IPS-20b (cell line): Measurements from ENCODE around the gene NDUFAF3.

ENCODE experiments used
- H3K27ac ChIP-seq: one replicate; pipeline ENCODE4 v1.5.1; 2013; ENCODE audit warnings: low read length
- H3K27me3 ChIP-seq: 2 replicates; pipeline ENCODE4 v1.6.1; 2013; ENCODE audit warnings: mild to moderate bottlenecking, low read length, inconsistent platforms; ENCODE audit not compliant: insufficient read depth
- H3K36me3 ChIP-seq: 2 replicates; pipeline ENCODE4 v1.6.1; 2013; ENCODE audit warnings: low read depth, mild to moderate bottlenecking, inconsistent platforms, low read length, moderate library complexity; ENCODE audit not compliant: insufficient read depth
- H3K4me1 ChIP-seq: 2 replicates; pipeline ENCODE4 v1.6.1; 2013; ENCODE audit warnings: mild to moderate bottlenecking, control low read depth, inconsistent platforms, low read length, moderate library complexity; ENCODE audit not compliant: insufficient read depth
- H3K4me3 ChIP-seq: 2 replicates; pipeline ENCODE4 v1.5.1; 2013; ENCODE audit warnings: mild to moderate bottlenecking, low read length, inconsistent platforms
- H3K9ac ChIP-seq: 2 replicates; pipeline ENCODE4 v1.6.1; 2013; ENCODE audit warnings: low read depth, mild to moderate bottlenecking, inconsistent platforms, low read length, moderate library complexity
- H3K9me3 ChIP-seq: 2 replicates; pipeline ENCODE4 v1.6.1; 2013; ENCODE audit warnings: mild to moderate bottlenecking, low read depth, low read length, inconsistent platforms; ENCODE audit not compliant: insufficient read depth

The NDUFAF3 gene

DNA sequence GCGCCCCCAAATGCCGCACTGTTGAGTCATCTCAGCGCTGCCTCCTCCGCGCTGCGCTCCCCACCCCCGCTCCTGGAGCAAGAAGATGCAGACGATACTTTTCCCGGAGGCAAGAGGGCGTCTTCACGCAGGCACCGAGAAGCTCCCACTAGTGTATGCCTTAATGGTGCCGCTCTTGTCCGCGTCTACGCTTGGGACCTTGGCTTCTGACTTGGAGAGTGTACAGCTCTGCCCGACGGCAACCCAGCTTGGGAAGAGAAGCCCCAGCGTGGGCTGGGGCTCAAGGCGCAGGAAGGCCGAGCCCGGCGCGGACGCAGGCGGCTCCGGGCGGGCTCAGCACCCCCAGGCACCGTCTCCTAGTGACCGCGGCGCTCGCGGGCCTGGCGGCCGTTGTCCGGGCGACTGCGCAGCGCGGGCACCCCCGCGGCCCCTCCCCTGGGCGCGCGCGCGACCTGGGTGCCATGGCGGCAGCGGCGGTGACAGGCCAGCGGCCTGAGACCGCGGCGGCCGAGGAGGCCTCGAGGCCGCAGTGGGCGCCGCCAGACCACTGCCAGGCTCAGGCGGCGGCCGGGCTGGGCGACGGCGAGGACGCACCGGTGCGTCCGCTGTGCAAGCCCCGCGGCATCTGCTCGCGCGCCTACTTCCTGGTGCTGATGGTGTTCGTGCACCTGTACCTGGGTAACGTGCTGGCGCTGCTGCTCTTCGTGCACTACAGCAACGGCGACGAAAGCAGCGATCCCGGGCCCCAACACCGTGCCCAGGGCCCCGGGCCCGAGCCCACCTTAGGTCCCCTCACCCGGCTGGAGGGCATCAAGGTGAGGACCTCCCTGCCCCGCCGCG lies 31.9 kb upstream of the NDUFAF3 start, which contains the start of gene P4HTM:
Gene P4HTM, plus strand, starts transcription at position 446 of the 840 bp plus-strand sequence. Its CDS starts 16 bp downstream, at position 462.
- peak within 1 kb of the TSS; percentile 78 for H3K27ac ChIP-seq

DNA sequence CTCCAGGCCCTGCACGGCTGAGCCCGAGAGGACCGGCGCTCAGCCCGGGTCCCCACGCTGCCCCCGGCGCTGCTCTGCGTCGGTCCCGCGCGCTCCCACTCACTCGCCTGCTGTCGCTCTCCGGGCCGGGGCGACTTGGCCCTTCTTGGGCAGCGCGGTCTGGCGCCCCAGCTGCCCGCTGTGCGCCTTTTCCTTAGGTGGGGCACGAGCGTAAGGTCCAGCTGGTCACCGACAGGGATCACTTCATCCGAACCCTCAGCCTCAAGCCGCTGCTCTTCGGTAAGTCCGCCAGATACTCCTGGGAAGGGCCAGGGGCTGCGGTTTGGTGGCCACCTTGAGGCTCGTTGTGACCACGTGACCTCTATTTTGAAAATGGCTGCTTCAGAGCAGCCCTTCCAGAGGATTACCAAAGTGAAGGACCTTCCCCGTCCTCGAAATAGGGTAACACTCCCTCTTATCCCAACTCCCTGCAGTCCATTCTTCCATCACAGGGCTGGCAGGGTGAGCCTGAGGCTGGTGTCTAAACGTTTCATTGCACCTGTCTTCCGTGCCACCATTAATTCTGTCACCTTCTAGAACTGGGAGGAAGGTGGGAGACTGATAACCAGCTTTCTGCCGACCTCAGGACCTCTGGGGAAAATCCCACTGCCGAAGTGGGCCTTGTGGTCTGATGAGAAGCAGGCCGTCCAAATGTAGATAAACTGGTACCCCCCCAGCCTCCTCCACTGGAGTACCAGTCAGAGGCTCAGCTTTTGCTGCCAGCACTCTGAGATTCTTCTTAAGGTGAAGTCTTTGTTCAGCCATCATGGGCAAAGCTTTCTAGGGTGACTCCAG lies 31.1 kb upstream of the NDUFAF3 start:
- Histone ChIP-seq H3K36me3 (peaks cover 14% of the 10 kb centered on the region), H3K27me3 (no peaks in the 10 kb centered on the region), H3K9ac (peak overlapping the region; percentile 85), H3K4me3 (peak overlapping the region; percentile 91), H3K9me3 (no peaks in the 10 kb centered on the region), H3K27ac (peak overlapping the region; percentile 51), H3K4me1 (peaks cover 13% of the 10 kb centered on the region)

More for the DNA sequence above, 31.9 kb upstream of the NDUFAF3 start, which contains the start of gene P4HTM:
- Histone ChIP-seq H3K4me3 (peak within 1 kb of the TSS; percentile 91), H3K9me3 (no peaks in the 10 kb centered on the region), H3K9ac (peak within 1 kb of the TSS; percentile 85), H3K36me3 (peaks cover 19% of the 10 kb centered on the region), H3K4me1 (peaks cover 13% of the 10 kb centered on the region), H3K27me3 (no peaks in the 10 kb centered on the region)

DNA sequence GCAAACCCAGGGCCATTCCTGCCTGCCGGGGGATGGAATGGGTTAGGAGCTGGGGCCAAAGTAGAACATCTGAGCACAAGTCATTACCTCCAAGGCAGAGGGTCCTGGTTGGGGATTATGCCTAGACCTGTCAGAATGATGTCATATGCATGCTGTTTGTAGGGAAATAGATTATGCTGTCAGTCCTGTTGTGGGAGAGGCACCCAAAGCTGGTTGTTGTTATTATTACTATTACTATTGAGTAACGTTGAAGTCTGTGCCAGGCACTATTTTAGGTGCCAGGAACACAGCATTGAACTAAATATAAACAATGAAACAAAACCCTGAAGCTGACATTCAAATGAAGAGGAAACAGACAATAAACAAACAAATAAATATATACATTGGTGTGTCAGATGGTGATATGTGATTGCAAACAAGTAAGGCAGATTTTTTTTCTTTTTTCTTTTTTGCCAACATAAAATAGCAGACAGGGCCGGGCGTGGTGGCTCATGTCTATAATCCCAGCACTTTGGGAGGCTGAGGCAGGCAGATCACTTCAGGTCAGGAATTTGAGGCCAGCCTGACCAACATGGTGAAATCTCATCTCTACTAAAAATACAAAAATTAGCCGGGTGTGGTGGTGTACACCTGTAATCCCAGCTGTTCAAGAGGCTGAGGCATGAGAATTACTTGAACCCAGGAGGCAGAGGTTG lies 29.9 kb upstream of the NDUFAF3 start:
- Histone ChIP-seq H3K36me3 (peaks cover 11% of the 10 kb centered on the region; the same call in 1 of the 2 replicates), H3K9me3 (no peaks in the 10 kb centered on the region), H3K9ac (peak overlapping the region; percentile 85; the same call in 1 of the 2 replicates), H3K27me3 (no peaks in the 10 kb centered on the region), H3K4me3 (peak overlapping the region; percentile 91), H3K27ac (no peak overlapping the region), H3K4me1 (peaks cover 13% of the 10 kb centered on the region)

DNA sequence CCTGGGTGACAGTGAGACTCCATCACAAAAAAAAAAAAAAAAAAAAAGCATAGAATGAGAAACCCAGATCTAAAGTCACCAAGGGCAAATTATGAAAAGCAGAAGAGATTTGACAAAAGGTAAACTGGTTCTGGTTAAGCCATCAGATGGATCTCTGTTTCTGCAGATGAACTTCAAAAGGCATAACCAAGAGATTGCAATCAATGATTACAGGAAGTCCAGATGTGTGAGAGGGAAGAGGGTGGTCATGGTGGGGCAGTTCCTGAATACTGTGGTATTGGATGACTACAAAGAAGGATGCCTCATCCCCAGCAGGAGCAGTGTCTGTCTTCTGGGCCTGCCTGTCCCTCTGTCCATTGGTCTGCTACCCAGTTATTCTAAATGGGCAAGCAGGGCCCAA lies 28.1 kb upstream of the NDUFAF3 start:
- Histone ChIP-seq H3K36me3 (peaks cover 11% of the 10 kb centered on the region; the same call in 1 of the 2 replicates), H3K9ac (no peak overlapping the region), H3K4me1 (peaks cover 13% of the 10 kb centered on the region), H3K27ac (no peak overlapping the region), H3K9me3 (no peaks in the 10 kb centered on the region), H3K27me3 (no peaks in the 10 kb centered on the region), H3K4me3 (no peak overlapping the region)

DNA sequence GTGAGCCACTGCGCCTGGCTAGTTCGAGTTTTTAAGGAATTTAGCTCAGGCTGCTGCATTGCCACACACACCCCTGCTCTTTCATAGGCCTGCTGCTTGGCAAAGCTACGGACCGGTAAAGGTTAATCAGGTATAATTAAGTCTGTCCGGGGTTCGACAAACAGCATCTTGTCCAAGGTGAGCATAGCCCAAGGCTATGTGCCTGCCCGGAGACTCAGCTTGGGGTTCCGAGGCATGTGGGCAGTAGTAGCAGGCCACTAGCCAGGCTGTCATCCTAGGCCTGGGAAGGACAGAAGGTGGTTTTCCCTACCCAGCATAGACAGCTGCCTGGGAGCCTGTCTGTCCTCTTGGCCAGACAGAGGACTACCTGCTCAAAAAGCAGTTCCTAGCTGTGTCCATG lies 25.3 kb upstream of the NDUFAF3 start:
- Histone ChIP-seq H3K27ac (no peak overlapping the region), H3K9me3 (no peaks in the 10 kb centered on the region), H3K27me3 (no peaks in the 10 kb centered on the region), H3K4me3 (no peak overlapping the region), H3K36me3 (peaks cover 11% of the 10 kb centered on the region; the same call in 1 of the 2 replicates), H3K9ac (no peak overlapping the region), H3K4me1 (peaks cover 10% of the 10 kb centered on the region)

- peaks cover 11% of the 10 kb centered on the region; the same call in 1 of the 2 replicates for H3K36me3 ChIP-seq
- H3K9ac ChIP-seq: no peak overlapping the region
- no peak overlapping the region for H3K27ac ChIP-seq
- H3K27me3 ChIP-seq: no peaks in the 10 kb centered on the region
- no peak overlapping the region for H3K4me3 ChIP-seq
- no peaks in the 10 kb centered on the region for H3K9me3 ChIP-seq
- peaks cover 10% of the 10 kb centered on the region for H3K4me1 ChIP-seq
Measured at GRCh38 chr3:48997102-48997635, 24.8 kb upstream of the NDUFAF3 start.

- Histone ChIP-seq H3K27ac (no peak overlapping the region), H3K4me3 (no peak overlapping the region), H3K4me1 (peaks cover 10% of the 10 kb centered on the region), H3K9ac (no peak overlapping the region), H3K9me3 (no peaks in the 10 kb centered on the region), H3K36me3 (peaks cover 11% of the 10 kb centered on the region; the same call in 1 of the 2 replicates), H3K27me3 (no peaks in the 10 kb centered on the region)
Measured at GRCh38 chr3:48997714-48998637, 23.9 kb upstream of the NDUFAF3 start.

GRCh38 chr3:48999085-48999858 lies 22.6 kb upstream of the NDUFAF3 start:
- H3K4me3 ChIP-seq: no peak overlapping the region
- peaks cover 9% of the 10 kb centered on the region; the same call in 1 of the 2 replicates for H3K36me3 ChIP-seq
- H3K4me1 ChIP-seq: peaks cover 10% of the 10 kb centered on the region
- H3K27ac ChIP-seq: no peak overlapping the region
- no peaks in the 10 kb centered on the region for H3K9me3 ChIP-seq
- peak overlapping the region; percentile 37; the same call in 1 of the 2 replicates for H3K9ac ChIP-seq
- no peaks in the 10 kb centered on the region for H3K27me3 ChIP-seq

DNA sequence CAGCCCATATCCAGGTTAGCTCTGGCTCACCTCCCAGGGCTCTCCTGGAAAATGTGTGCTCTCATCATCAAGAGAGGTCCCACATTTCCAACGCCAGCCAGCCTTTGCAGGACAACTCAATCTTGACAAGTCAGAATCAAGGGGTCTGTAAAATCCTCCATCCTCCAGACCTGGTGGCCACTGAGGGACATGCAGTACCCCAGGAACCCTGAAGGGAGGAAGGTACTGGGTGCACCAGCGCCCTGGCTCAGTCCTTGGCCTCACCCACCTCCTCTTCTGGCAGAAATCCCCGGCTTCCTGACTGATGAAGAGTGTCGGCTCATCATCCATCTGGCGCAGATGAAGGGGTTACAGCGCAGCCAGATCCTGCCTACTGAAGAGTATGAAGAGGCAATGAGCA lies 20.8 kb upstream of the NDUFAF3 start:
- Histone ChIP-seq H3K4me1 (peaks cover 10% of the 10 kb centered on the region), H3K9ac (no peak overlapping the region), H3K4me3 (no peak overlapping the region), H3K27me3 (no peaks in the 10 kb centered on the region), H3K27ac (no peak overlapping the region), H3K36me3 (no peaks in the 10 kb centered on the region), H3K9me3 (no peaks in the 10 kb centered on the region)
